ENCODE results near the gene SHC3.

The SHC3 gene

GRCh38 chr9:89093201-89093975 is 85.2 kb downstream of the SHC3 start:
- no peak for TF ChIP-seq CTCF (IDR thresholded peaks at IDR 0.05; ENCODE audit: borderline replicate concordance, insufficient read depth, low read depth, low read length)
- no peak overlapping the region for H3K4me3 ChIP-seq (ENCODE audit: low read depth, low read length)

GRCh38 chr9:89089176-89089575 is 89.4 kb downstream of the SHC3 start:
- H3K4me3 ChIP-seq (ENCODE audit: low read depth, low read length): no peak overlapping the region
- TF ChIP-seq CTCF (IDR thresholded peaks at IDR 0.05; ENCODE audit: borderline replicate concordance, insufficient read depth, low read depth, low read length): no peak

- no peak for TF ChIP-seq CTCF (IDR thresholded peaks at IDR 0.05; ENCODE audit: borderline replicate concordance, insufficient read depth, low read depth, low read length)
- H3K4me3 ChIP-seq (ENCODE audit: low read depth, low read length): no peak overlapping the region
These were observed 95.0 kb downstream of the SHC3 start for GRCh38 chr9:89083626-89084025.

GRCh38 chr9:89080193-89080592 is 98.4 kb downstream of the SHC3 start:
- H3K4me3 ChIP-seq (ENCODE audit: low read depth, low read length): no peak overlapping the region
- no peak for TF ChIP-seq CTCF (IDR thresholded peaks at IDR 0.05; ENCODE audit: borderline replicate concordance, insufficient read depth, low read depth, low read length)

- TF ChIP-seq CTCF (IDR thresholded peaks at IDR 0.05; ENCODE audit: borderline replicate concordance, insufficient read depth, low read depth, low read length): no peak
- H3K4me3 ChIP-seq (ENCODE audit: low read depth, low read length): no peak overlapping the region
These were observed 99.2 kb downstream of the SHC3 start for GRCh38 chr9:89079391-89079790.

GRCh38 chr9:89078860-89079259 is 99.8 kb downstream of the SHC3 start:
- TF ChIP-seq CTCF (IDR thresholded peaks at IDR 0.05; ENCODE audit: borderline replicate concordance, insufficient read depth, low read depth, low read length): no peak
- H3K4me3 ChIP-seq (ENCODE audit: low read depth, low read length): no peak overlapping the region

- no peak for TF ChIP-seq CTCF (IDR thresholded peaks at IDR 0.05; ENCODE audit: borderline replicate concordance, insufficient read depth, low read depth, low read length)
- H3K4me3 ChIP-seq (ENCODE audit: low read depth, low read length): no peak overlapping the region
These were observed 100.2 kb downstream of the SHC3 start for GRCh38 chr9:89078421-89078820.
